Endothelial cell of umbilical vein (primary cell): ENCODE results near the gene JCAD. TPM values are rescaled to one million over a fixed set of nuclear protein-coding genes. Genes with fewer than 3 reads are reported as not detected.

Experiments
- BruUV-seq: library from RNA; stranded (reverse); fragments of 400-500 nt; replicated peaks from 2 replicates; lab custom pipeline; 2021; lab: Mats Ljungman, UMichigan
- CTCF ChIA-PET: fragments of 300-600, 350-600 bp; sonication (Branson Sonifier 250); formaldehyde crosslinking; loops from one replicate; lab custom pipeline; 2021; ENCODE audit warnings: antibody characterized with exemption, inconsistent platforms; lab: Charles Lee
- POLR2A ChIA-PET: fragments of 300-600, 350-600 bp; sonication (Branson Sonifier 250); formaldehyde crosslinking; loops from one replicate; lab custom pipeline; 2021; ENCODE audit warnings: antibody characterized with exemption, inconsistent platforms; lab: Charles Lee
- DNase-seq: peaks from one replicate; pipeline ENCODE4 v3.0.0-alpha.2; 2011; ENCODE audit warnings: low read depth, low spot score
- FAIRE-seq: peaks from 2 replicates; lab custom pipeline; 2011; peaks lifted over from hg19 to GRCh38; lab: Jason Lieb, UNC
- H2AFZ ChIP-seq: 2 replicates; pipeline ENCODE4 v1.6.0; 2012; ENCODE audit warnings: low read depth, low read length, control low read depth, inconsistent platforms
- H3K27ac ChIP-seq: 2 replicates; pipeline ENCODE4 v1.5.1; 2011; ENCODE audit warnings: low read depth, mild to moderate bottlenecking, control low read depth, low read length, moderate library complexity; ENCODE audit not compliant: insufficient read depth
- H3K27me3 ChIP-seq, 2 experiments: 2 replicates each; pipeline versions ENCODE4 v1.6.0 to v1.6.1; 2011; ENCODE audit warnings: low read length in 2 of 2, mixed read lengths in 1 of 2; ENCODE audit not compliant: control insufficient read depth in 2 of 2, insufficient read depth in 2 of 2
- H3K36me3 ChIP-seq, 2 experiments: 2 replicates in 1 of 2; 3 replicates in 1 of 2; pipeline ENCODE4 v1.5.1; 2011; ENCODE audit warnings: low read length in 2 of 2, mild to moderate bottlenecking in 1 of 2, moderate library complexity in 1 of 2; ENCODE audit not compliant: control insufficient read depth in 2 of 2, insufficient read depth in 2 of 2; ENCODE audit errors: extremely low read depth in 1 of 2
- H3K4me1 ChIP-seq: 3 replicates; pipeline ENCODE4 v1.5.1; 2011; ENCODE audit warnings: mild to moderate bottlenecking, low read length; ENCODE audit not compliant: control insufficient read depth, insufficient read depth; ENCODE audit errors: extremely low read depth
- H3K4me2 ChIP-seq: 2 replicates; pipeline ENCODE4 v1.6.1; 2011; ENCODE audit warnings: low read length, control low read depth, mixed read lengths; ENCODE audit not compliant: insufficient read depth
- H3K4me3 ChIP-seq, 3 experiments: fragments of 200-600 bp in 1 of 3; sonication (generic), shearing (Covaris generic) in 1 of 3; replicated peaks in 1 of 3; 2 replicates each; pipeline ENCODE4 v1.5.1; 2011 to 2016; ENCODE audit warnings: control low read depth in 3 of 3, low read length in 3 of 3, mild to moderate bottlenecking in 2 of 3, inconsistent platforms in 1 of 3, low read depth in 1 of 3, moderate library complexity in 1 of 3; ENCODE audit not compliant: insufficient read depth in 1 of 3
- H3K79me2 ChIP-seq: 2 replicates; pipeline ENCODE4 v1.6.0; 2012; ENCODE audit warnings: low read length, inconsistent platforms; ENCODE audit not compliant: control insufficient read depth, insufficient read depth
- H3K9ac ChIP-seq: replicated peaks from 2 replicates; pipeline ENCODE3; 2011; ENCODE audit warnings: low read length, control low read depth; ENCODE audit not compliant: insufficient read depth; ENCODE audit errors: extremely low read depth
- H3K9me1 ChIP-seq: replicated peaks from 3 replicates; pipeline ENCODE4 v1.6.0; 2011; ENCODE audit warnings: mild to moderate bottlenecking, low read length; ENCODE audit not compliant: control insufficient read depth, insufficient read depth; ENCODE audit errors: extremely low read depth
- H3K9me3 ChIP-seq: replicated peaks from 2 replicates; pipeline ENCODE4 v1.5.1; 2012; ENCODE audit warnings: low read length, inconsistent platforms; ENCODE audit not compliant: control insufficient read depth, insufficient read depth
- H4K20me1 ChIP-seq: replicated peaks from 2 replicates; pipeline ENCODE3; 2011; ENCODE audit warnings: mild to moderate bottlenecking, low read length; ENCODE audit not compliant: control insufficient read depth, insufficient read depth; ENCODE audit errors: extremely low read depth
- EZH2 ChIP-seq: IDR thresholded peaks from 2 replicates; pipeline ENCODE4 v1.6.1; 2012; ENCODE audit warnings: borderline replicate concordance, low read depth, mild to moderate bottlenecking, moderate library complexity, low read length, inconsistent platforms; ENCODE audit not compliant: severe bottlenecking
- FOS ChIP-seq: IDR thresholded peaks from 2 replicates; pipeline ENCODE4 v1.6.1; 2011; ENCODE audit warnings: mild to moderate bottlenecking, low read length, moderate library complexity, borderline replicate concordance; ENCODE audit not compliant: insufficient read depth
- JUN ChIP-seq: IDR thresholded peaks from 2 replicates; pipeline ENCODE4 v1.6.1; 2011; ENCODE audit warnings: borderline replicate concordance, low read depth; ENCODE audit not compliant: insufficient read length, insufficient read depth
- MYC ChIP-seq: IDR thresholded peaks from one replicate; pipeline ENCODE4 v1.6.1; 2011; ENCODE audit warnings: mild to moderate bottlenecking, low read depth, low read length
- POLR2AphosphoS5 ChIP-seq: IDR thresholded peaks from 2 replicates; pipeline ENCODE4 v1.6.1; 2012; ENCODE audit warnings: low read depth, mild to moderate bottlenecking, control low read depth, low read length, moderate library complexity; ENCODE audit not compliant: insufficient read depth
- dilution Hi-C: fragments of 300-500 bp; cut with MboI; formaldehyde crosslinking; loops from one replicate; pipeline ENCODE4 v1.15.0; 2019; ENCODE audit warnings: low sequenced_read_pairs; ENCODE audit not compliant: extremely low pct_ligation_motif_present
- intact Hi-C: fragments of 100-400 bp; cut with micrococcal nuclease; formaldehyde crosslinking; loops from one replicate; pipeline ENCODE4 v1.10.0; 2022
- polyA plus RNA-seq, 4 experiments: library from polyadenylated mRNA; depleted of rRNA in 3 of 4; stranded (reverse) in 3 of 4; unstranded in 1 of 4; fragments of >200 nt; gene quantifications; 2 replicates each; pipeline versions ENCODE4 v1.2.1 to v1.2.3, GENCODE V29; 2011 to 2012; ENCODE audit warnings: missing spikeins in 1 of 4
- total RNA-seq: library from RNA; stranded (reverse); gene quantifications from 2 replicates; pipeline ENCODE4 v1.2.3, GENCODE V29; 2021
- TF ChIP-seq, protein P1 (sequence below), 2 donors: IDR thresholded peaks; 1 replicate in 1 of 2; 2 replicates in 1 of 2; pipeline ENCODE4 v1.5.1; 2011; ENCODE audit warnings: low read length in 2 of 2, mild to moderate bottlenecking in 2 of 2, moderate library complexity in 2 of 2, control low read depth in 1 of 2, inconsistent platforms in 1 of 2, low read depth in 1 of 2; ENCODE audit not compliant: insufficient read depth in 1 of 2; ENCODE audit errors: extremely low read depth in 1 of 2

The JCAD gene
- total and polyA plus RNA-seq, 2 donors (not counting 3 experiments of a cell fraction or from before 2014, with no cell fraction given), result 17.5 to 76.3 TPM

DNA sequence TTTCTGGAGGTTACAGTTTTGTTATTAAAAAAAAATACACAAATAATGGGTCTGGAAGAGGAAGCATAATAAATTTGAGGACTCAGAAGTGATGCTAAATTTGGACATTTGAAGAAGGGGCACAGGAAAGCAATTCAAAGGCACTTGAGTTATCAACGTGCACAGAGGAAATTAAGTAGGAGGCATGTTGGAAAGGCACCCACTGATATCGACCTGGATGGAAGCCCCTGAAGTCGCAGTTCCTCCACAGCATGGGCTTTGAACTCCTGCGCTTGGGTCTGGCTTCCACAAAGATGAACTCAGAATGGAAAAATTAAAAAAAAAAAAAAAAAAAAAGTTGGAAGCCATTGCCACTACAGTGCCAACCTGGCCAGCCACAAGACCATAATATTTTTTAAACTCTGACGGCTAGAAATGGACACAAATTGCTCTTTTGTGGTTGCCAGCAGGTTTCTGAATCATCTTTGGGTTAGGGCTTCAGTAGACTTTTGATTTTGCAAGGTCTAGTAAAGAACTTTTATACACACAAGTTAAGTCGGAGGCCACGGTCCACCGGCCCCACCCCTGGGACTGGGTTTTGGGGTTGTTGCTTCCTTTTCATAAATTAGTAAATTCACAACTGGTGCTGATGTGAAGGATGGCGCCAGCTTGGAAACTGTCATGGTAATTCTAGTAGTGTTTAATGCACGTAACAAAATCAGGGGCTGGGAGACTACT lies 21.6 kb downstream of the JCAD start:
- no peaks in the 10 kb centered on the region for H4K20me1 ChIP-seq
- intact Hi-C loops, result no loop called here
- no peak overlapping the region for H3K9ac ChIP-seq
- no peak for DNase-seq
- H3K79me2 ChIP-seq, result no peaks in the 10 kb centered on the region
- no peak for FAIRE-seq
- H3K36me3 ChIP-seq, result peaks cover 20 to 34% of the 10 kb centered on the region in 2 experiments
- no peak overlapping the region for H2AFZ ChIP-seq
- no peaks in the 10 kb centered on the region for H3K9me3 ChIP-seq
- peaks cover 40% of the 10 kb centered on the region for H3K4me1 ChIP-seq
- H3K9me1 ChIP-seq, result no peaks in the 10 kb centered on the region
- H3K4me2 ChIP-seq, result no peak overlapping the region
- ChIA-PET CTCF (interaction anchor here (1.0 kb wide), 1 partner anchor 20 kb away, joined by 3 read pairs; no protein-coding TSS in a partner anchor), POLR2A (interaction anchor here (0.7 kb wide), 1 partner anchor 188 kb away, joined by 7 read pairs; no protein-coding TSS in a partner anchor)
- dilution Hi-C loops, result no loop called here
- no peaks in the 10 kb centered on the region for H3K27me3 ChIP-seq
- no TSS peak for BruUV-seq
- TF ChIP-seq POLR2AphosphoS5 (no peak), EZH2 (no peak), JUN (no peak), FOS (no peak), MYC (no peak)
- TF ChIP-seq, protein P1, sequence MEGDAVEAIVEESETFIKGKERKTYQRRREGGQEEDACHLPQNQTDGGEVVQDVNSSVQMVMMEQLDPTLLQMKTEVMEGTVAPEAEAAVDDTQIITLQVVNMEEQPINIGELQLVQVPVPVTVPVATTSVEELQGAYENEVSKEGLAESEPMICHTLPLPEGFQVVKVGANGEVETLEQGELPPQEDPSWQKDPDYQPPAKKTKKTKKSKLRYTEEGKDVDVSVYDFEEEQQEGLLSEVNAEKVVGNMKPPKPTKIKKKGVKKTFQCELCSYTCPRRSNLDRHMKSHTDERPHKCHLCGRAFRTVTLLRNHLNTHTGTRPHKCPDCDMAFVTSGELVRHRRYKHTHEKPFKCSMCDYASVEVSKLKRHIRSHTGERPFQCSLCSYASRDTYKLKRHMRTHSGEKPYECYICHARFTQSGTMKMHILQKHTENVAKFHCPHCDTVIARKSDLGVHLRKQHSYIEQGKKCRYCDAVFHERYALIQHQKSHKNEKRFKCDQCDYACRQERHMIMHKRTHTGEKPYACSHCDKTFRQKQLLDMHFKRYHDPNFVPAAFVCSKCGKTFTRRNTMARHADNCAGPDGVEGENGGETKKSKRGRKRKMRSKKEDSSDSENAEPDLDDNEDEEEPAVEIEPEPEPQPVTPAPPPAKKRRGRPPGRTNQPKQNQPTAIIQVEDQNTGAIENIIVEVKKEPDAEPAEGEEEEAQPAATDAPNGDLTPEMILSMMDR (IDR thresholded peaks at IDR 0.05; ENCODE audit: extremely low read depth in 1 of 2, insufficient read depth in 1 of 2, low read depth in 1 of 2, low read length in 2 of 2), result no peak
- H3K27ac ChIP-seq, result no peak overlapping the region
- H3K4me3 ChIP-seq, result no peak overlapping the region
